ENCODE results near the gene OR2T4.

GRCh38 chr1:248388426-248388825 lies 27.0 kb downstream of the OR2T4 start:
- no peak for TF ChIP-seq EZH2phosphoT487 (conservative IDR thresholded peaks at IDR 0.05; ENCODE audit: low read length)
- no peak for TF ChIP-seq CTCF (IDR thresholded peaks at IDR 0.05; ENCODE audit: insufficient read depth, low read length, poor library complexity, severe bottlenecking)
